ENCODE data around the gene IVNS1ABP. TPM values are rescaled to one million over a fixed set of nuclear protein-coding genes. Genes with fewer than 3 reads are reported as not detected.

Gene IVNS1ABP
- total and polyA plus RNA-seq, 7 donors: 27.6 to 80.6 (median 40.5) TPM

DNA sequence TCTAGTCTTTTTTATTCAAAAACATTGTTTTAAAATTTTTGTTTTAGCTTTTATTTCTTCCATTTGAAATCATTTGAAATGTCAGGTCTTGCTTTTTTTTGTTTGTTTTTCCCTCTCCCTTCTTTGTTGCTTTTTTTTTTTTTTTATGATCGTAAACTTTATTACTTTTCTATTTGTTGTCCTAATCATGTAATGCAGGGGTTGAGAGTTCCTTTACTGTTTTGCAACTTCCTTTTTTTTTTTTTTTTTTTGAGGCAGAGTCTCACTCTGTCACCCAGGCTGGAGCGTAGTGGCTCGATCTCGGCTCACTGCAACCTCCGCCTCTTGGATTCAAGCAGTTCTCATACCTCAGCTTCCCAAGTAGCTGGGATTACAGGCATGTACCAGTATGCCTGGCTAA, 24.8 kb downstream of the IVNS1ABP start:
- WGBS, 3 donors: 64 to 73% (median 64%) methylated on average over 5 of the region's 5 CpGs
- H3K36me3 ChIP-seq (ENCODE audit: insufficient read depth in 1 of 2, low read depth in 1 of 2): peaks cover 0 to 37% of the 10 kb centered on the region in 2 donors
- H3K9me3 ChIP-seq: no peaks in the 10 kb centered on the region
- no peak for TF ChIP-seq CTCF (IDR thresholded peaks at IDR 0.05)
- intact Hi-C loops (cut with DNase I): no loop called here
- DNase-seq: no peak
- no peak for ATAC-seq
- H3K27ac ChIP-seq: no peak overlapping the region
- H3K4me1 ChIP-seq: no peaks in the 10 kb centered on the region
- no peaks in the 10 kb centered on the region for H3K27me3 ChIP-seq (ENCODE audit: insufficient read depth in 3 of 3, low read length in 2 of 3)
- H3K4me3 ChIP-seq: no peak overlapping the region

DNA sequence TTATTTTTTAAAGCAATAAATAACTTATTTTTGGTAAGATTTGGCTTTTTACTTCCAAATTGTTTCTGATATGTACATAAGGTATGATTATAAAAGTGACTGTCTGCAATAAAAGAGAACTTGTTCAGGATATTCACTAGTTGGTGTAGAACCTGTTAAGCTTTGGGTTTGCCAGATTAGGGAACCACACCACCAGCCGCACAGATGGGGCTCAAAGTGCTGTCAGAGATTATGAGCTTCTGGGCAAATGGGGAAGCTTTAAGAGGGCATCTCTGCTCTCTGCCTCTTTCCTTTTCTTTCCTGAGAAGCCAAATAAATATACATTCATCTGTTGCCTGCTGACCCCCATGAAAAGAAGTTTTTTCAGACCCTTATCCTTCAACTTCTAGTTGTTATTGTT, 25.4 kb downstream of the IVNS1ABP start:
- no peak for ATAC-seq
- Histone ChIP-seq H3K27ac (no peak overlapping the region), H3K4me1 (no peaks in the 10 kb centered on the region), H3K9me3 (no peaks in the 10 kb centered on the region), H3K4me3 (no peak overlapping the region), H3K27me3 (ENCODE audit: insufficient read depth in 3 of 3, low read length in 2 of 3) (no peaks in the 10 kb centered on the region), H3K36me3 (ENCODE audit: insufficient read depth in 1 of 2, low read depth in 1 of 2) (peaks cover 0 to 31% of the 10 kb centered on the region in 2 donors)
- DNase-seq: no peak
- WGBS, 3 donors: 85 to 93% (median 90%) methylated on average over 1 of the region's 1 CpG
- intact Hi-C loops (cut with DNase I): no loop called here
- no peak for TF ChIP-seq CTCF (IDR thresholded peaks at IDR 0.05)

GRCh38 chr1:185291159-185291558, 25.9 kb downstream of the IVNS1ABP start:
- no peaks in the 10 kb centered on the region for H3K27me3 ChIP-seq (ENCODE audit: insufficient read depth in 3 of 3, low read length in 2 of 3)
- no peak for TF ChIP-seq CTCF (IDR thresholded peaks at IDR 0.05)
- no peak for DNase-seq
- H3K27ac ChIP-seq: no peak overlapping the region
- no peaks in the 10 kb centered on the region for H3K4me1 ChIP-seq
- no peak overlapping the region for H3K4me3 ChIP-seq
- H3K9me3 ChIP-seq: no peaks in the 10 kb centered on the region
- no peak for ATAC-seq
- WGBS, 3 donors: 84 to 100% (median 94%) methylated on average over 1 of the region's 1 CpG
- H3K36me3 ChIP-seq (ENCODE audit: insufficient read depth in 1 of 2, low read depth in 1 of 2): peaks cover 0 to 26% of the 10 kb centered on the region in 2 donors
- intact Hi-C loops (cut with DNase I): no loop called here

- no peaks in the 10 kb centered on the region for H3K27me3 ChIP-seq (ENCODE audit: insufficient read depth in 3 of 3, low read length in 2 of 3)
- intact Hi-C loops (cut with DNase I): no loop called here
- peaks cover 0 to 13% of the 10 kb centered on the region in 2 donors for H3K36me3 ChIP-seq (ENCODE audit: insufficient read depth in 1 of 2, low read depth in 1 of 2)
- no peaks in the 10 kb centered on the region for H3K4me1 ChIP-seq
- DNase-seq (no peak), ATAC-seq (no peak)
- no peak for TF ChIP-seq CTCF (IDR thresholded peaks at IDR 0.05)
- no peak overlapping the region for H3K4me3 ChIP-seq
- H3K9me3 ChIP-seq: no peaks in the 10 kb centered on the region
- no peak overlapping the region for H3K27ac ChIP-seq
Observed at GRCh38 chr1:185289880-185290279, 27.2 kb downstream of the IVNS1ABP start.

- Histone ChIP-seq H3K4me3 (no peak overlapping the region), H3K27me3 (ENCODE audit: insufficient read depth in 3 of 3, low read length in 2 of 3) (no peaks in the 10 kb centered on the region), H3K4me1 (no peaks in the 10 kb centered on the region), H3K36me3 (ENCODE audit: insufficient read depth in 1 of 2, low read depth in 1 of 2) (peaks cover 0 to 4% of the 10 kb centered on the region in 2 donors), H3K9me3 (no peaks in the 10 kb centered on the region), H3K27ac (no peak overlapping the region)
- no peak for TF ChIP-seq CTCF (IDR thresholded peaks at IDR 0.05)
- ATAC-seq (no peak), DNase-seq (no peak)
- intact Hi-C loops (cut with DNase I): no loop called here
- WGBS, 3 donors: 84 to 92% (median 86%) methylated on average over 3 of the region's 3 CpGs
Observed at GRCh38 chr1:185288435-185288834, 28.6 kb downstream of the IVNS1ABP start.

Data from psoas muscle (tissue), 8 donors.